HCT116 (cell line): ENCODE data around the gene NR2F2. TPM values are rescaled to one million over a fixed set of nuclear protein-coding genes. Genes with fewer than 3 reads are reported as not detected.

Experiments
- ATAC-seq: fragments of 200-7000 bp; cut with Tn5 transposase; 2 replicates; pipeline ENCODE4 v1.9.1; 2020; ENCODE audit warnings: mild to moderate bottlenecking, moderate library complexity
- BruUV-seq: library from RNA; stranded (reverse); fragments of 400-500 nt; replicated peaks from 2 replicates; lab custom pipeline; 2021; lab: Mats Ljungman, UMichigan
- CTCF ChIA-PET: fragments of 300-600 bp; sonication (Branson Sonifier 250); formaldehyde crosslinking; loops from one replicate; lab custom pipeline; 2021; ENCODE audit warnings: antibody characterized with exemption; lab: Charles Lee
- POLR2A ChIA-PET: fragments of 300-600, 350-600 bp; sonication (Branson Sonifier 250); formaldehyde crosslinking; loops from one replicate; lab custom pipeline; 2021; ENCODE audit warnings: antibody characterized with exemption; lab: Charles Lee
- RAD21 ChIA-PET, 2 experiments: fragments of 300-600 bp; sonication (Branson Sonifier 250); formaldehyde crosslinking; loops; one replicate each; lab custom pipeline; 2023; ENCODE audit warnings: low total read pairs in 2 of 2; ENCODE audit not compliant: uncharacterized antibody in 2 of 2, unreplicated experiment in 2 of 2, low non-redundant PET in 1 of 2; lab: Charles Lee
- DNase-seq: peaks from one replicate; pipeline ENCODE4 v3.0.0-alpha.2; 2010; ENCODE audit warnings: low read depth, low spot score
- H2AFZ ChIP-seq: fragments of 200-600 bp; shearing (Covaris generic), sonication (generic); 2 replicates; pipeline ENCODE4 v1.6.1; 2017; ENCODE audit warnings: low read depth, mixed run types, mixed read lengths, antibody characterized with exemption, low read length; ENCODE audit not compliant: poor library complexity, severe bottlenecking
- H3K27ac ChIP-seq: 2 replicates; pipeline ENCODE4 v1.5.1; 2012; ENCODE audit warnings: low read depth, low read length
- H3K27me3 ChIP-seq: fragments of 200-600 bp; sonication (generic); 2 replicates; pipeline ENCODE4 v1.6.1; 2016; ENCODE audit warnings: mixed run types, low read length, mixed read lengths; ENCODE audit not compliant: insufficient read depth
- H3K36me3 ChIP-seq, 2 experiments: fragments of 200-500 bp in 1 of 2; fragments of 200-600 bp in 1 of 2; sonication (Bioruptor generic) in 1 of 2; sonication (generic) in 1 of 2; 2 replicates each; pipeline versions ENCODE4 v1.5.1 to v1.6.1; 2014 to 2016; ENCODE audit warnings: low read length in 2 of 2, inconsistent platforms in 1 of 2, mixed read lengths in 1 of 2, mixed run types in 1 of 2; ENCODE audit not compliant: insufficient read depth in 2 of 2, control insufficient read depth in 1 of 2
- H3K4me1 ChIP-seq, 2 experiments: fragments of 200-600 bp in 1 of 2; sonication (generic) in 1 of 2; 2 replicates each; pipeline versions ENCODE4 v1.5.1 to v1.6.1; 2012 to 2017; ENCODE audit warnings: low read length in 2 of 2, inconsistent platforms in 1 of 2, mild to moderate bottlenecking in 1 of 2, mixed read lengths in 1 of 2, mixed run types in 1 of 2, moderate library complexity in 1 of 2; ENCODE audit not compliant: insufficient read depth in 2 of 2, control insufficient read depth in 1 of 2
- H3K4me2 ChIP-seq: fragments of 200-600 bp; sonication (generic); 2 replicates; pipeline ENCODE4 v1.6.1; 2017; ENCODE audit warnings: mixed run types, low read length, mixed read lengths
- H3K4me3 ChIP-seq, 2 experiments: fragments of 200-600 bp in 1 of 2; sonication (generic) in 1 of 2; replicated peaks in 1 of 2; 2 replicates each; pipeline ENCODE4 v1.5.1; 2011 to 2016; ENCODE audit warnings: low read length in 2 of 2, control low read depth in 1 of 2, low read depth in 1 of 2, mild to moderate bottlenecking in 1 of 2, mixed read lengths in 1 of 2, mixed run types in 1 of 2
- H3K79me2 ChIP-seq: fragments of 200-600 bp; sonication (generic); 2 replicates; pipeline ENCODE4 v1.6.1; 2017; ENCODE audit warnings: mild to moderate bottlenecking, mixed run types, low read length, moderate library complexity, mixed read lengths; ENCODE audit not compliant: insufficient read depth
- H3K9ac ChIP-seq: fragments of 200-600 bp; sonication (generic); 2 replicates; pipeline ENCODE4 v1.6.1; 2016; ENCODE audit warnings: low read length, mixed read lengths
- H3K9me2 ChIP-seq: fragments of 200-600 bp; sonication (generic), shearing (Covaris generic); 2 replicates; pipeline ENCODE4 v1.6.1; 2017; ENCODE audit warnings: mixed run types, mild to moderate bottlenecking, moderate library complexity; ENCODE audit not compliant: insufficient read depth
- H3K9me3 ChIP-seq, 2 experiments: fragments of 200-500 bp in 1 of 2; fragments of 200-600 bp in 1 of 2; sonication (Bioruptor generic) in 1 of 2; sonication (generic) in 1 of 2; 2 replicates each; pipeline ENCODE4 v1.6.1; 2014 to 2017; ENCODE audit warnings: low read length in 2 of 2, mixed read lengths in 2 of 2, inconsistent platforms in 1 of 2, low read depth in 1 of 2, mild to moderate bottlenecking in 1 of 2, mixed run types in 1 of 2, moderate library complexity in 1 of 2; ENCODE audit not compliant: control insufficient read depth in 1 of 2, insufficient read depth in 1 of 2
- H4K20me1 ChIP-seq: fragments of 200-600 bp; sonication (generic), shearing (Covaris generic); 2 replicates; pipeline ENCODE4 v1.6.1; 2017; ENCODE audit warnings: mixed run types, mild to moderate bottlenecking, moderate library complexity; ENCODE audit not compliant: insufficient read depth
- CEBPB ChIP-seq: IDR thresholded peaks from 2 replicates; pipeline ENCODE4 v1.6.1; 2012; ENCODE audit warnings: low read depth
- EGR1 ChIP-seq: IDR thresholded peaks from 2 replicates; pipeline ENCODE4 v1.6.1; 2012; ENCODE audit warnings: low read depth
- ELF1 ChIP-seq: IDR thresholded peaks from 2 replicates; pipeline ENCODE4 v1.6.1; 2012; ENCODE audit warnings: low read depth, borderline replicate concordance
- EZH2 ChIP-seq: fragments of 200-600 bp; sonication (generic); IDR thresholded peaks from 2 replicates; pipeline ENCODE4 v1.6.1; 2017; ENCODE audit warnings: antibody characterized with exemption, mixed run types
- EZH2phosphoT487 ChIP-seq: fragments of 200-600 bp; IDR thresholded peaks from 2 replicates; pipeline ENCODE4 v1.6.1; 2018; ENCODE audit warnings: antibody characterized with exemption, borderline replicate concordance
- FOSL1 ChIP-seq: IDR thresholded peaks from 2 replicates; pipeline ENCODE4 v1.6.1; 2012; ENCODE audit warnings: low read depth
- POLR2A ChIP-seq: IDR thresholded peaks from 2 replicates; pipeline ENCODE4 v1.7.0; 2011; ENCODE audit warnings: borderline replicate concordance; ENCODE audit not compliant: insufficient read depth, insufficient read length; ENCODE audit errors: extremely low read depth
- POLR2AphosphoS5 ChIP-seq: IDR thresholded peaks from 2 replicates; pipeline ENCODE4 v1.6.1; 2011; ENCODE audit warnings: mild to moderate bottlenecking, low read depth, low read length, moderate library complexity
- RAD21 ChIP-seq: IDR thresholded peaks from 2 replicates; pipeline ENCODE4 v1.6.1; 2012; ENCODE audit warnings: low read depth, mild to moderate bottlenecking
- SP1 ChIP-seq: IDR thresholded peaks from 2 replicates; pipeline ENCODE4 v1.6.1; 2012; ENCODE audit warnings: low read depth
- TCF7L2 ChIP-seq: IDR thresholded peaks from 2 replicates; pipeline ENCODE4 v1.7.0; 2011; ENCODE audit warnings: borderline replicate concordance, inconsistent platforms; ENCODE audit not compliant: insufficient read depth, insufficient read length; ENCODE audit errors: extremely low read depth
- YY1 ChIP-seq: IDR thresholded peaks from 2 replicates; pipeline ENCODE4 v1.6.1; 2011; ENCODE audit warnings: low read length, low read depth, moderate library complexity, mild to moderate bottlenecking; ENCODE audit not compliant: insufficient replicate concordance; ENCODE audit errors: extremely low read depth
- ZFX ChIP-seq: fragments of 450-650 bp; IDR thresholded peaks from 2 replicates; pipeline ENCODE4 v1.6.1; 2017
- ZNF274 ChIP-seq: fragments of 200-500 bp; sonication (Bioruptor generic); IDR thresholded peaks from 2 replicates; pipeline ENCODE4 v1.6.1; 2014; ENCODE audit warnings: mild to moderate bottlenecking, low read depth, low read length, inconsistent platforms
- intact Hi-C: fragments of 100-400 bp; cut with micrococcal nuclease; formaldehyde crosslinking; loops from 2 replicates; pipeline ENCODE4 v1.10.0; 2022
- total RNA-seq: library from RNA; stranded (reverse); gene quantifications from one replicate; pipeline ENCODE4 v1.2.1, GENCODE V29; 2021; ENCODE audit not compliant: unreplicated experiment
- TF ChIP-seq, protein P1 (sequence below): IDR thresholded peaks from 2 replicates; pipeline ENCODE4 v1.6.1; 2012
- TF ChIP-seq, protein P2 (sequence below): IDR thresholded peaks from 2 replicates; pipeline ENCODE4 v1.6.1; 2012
- TF ChIP-seq, protein P3 (sequence below): IDR thresholded peaks from 2 replicates; pipeline ENCODE4 v1.6.1; 2011; ENCODE audit warnings: mild to moderate bottlenecking, low read length, moderate library complexity; ENCODE audit not compliant: insufficient replicate concordance; ENCODE audit errors: extremely low read depth

Gene NR2F2
- total RNA-seq, 1 experiment from 2014 or later = 61.4 TPM

DNA sequence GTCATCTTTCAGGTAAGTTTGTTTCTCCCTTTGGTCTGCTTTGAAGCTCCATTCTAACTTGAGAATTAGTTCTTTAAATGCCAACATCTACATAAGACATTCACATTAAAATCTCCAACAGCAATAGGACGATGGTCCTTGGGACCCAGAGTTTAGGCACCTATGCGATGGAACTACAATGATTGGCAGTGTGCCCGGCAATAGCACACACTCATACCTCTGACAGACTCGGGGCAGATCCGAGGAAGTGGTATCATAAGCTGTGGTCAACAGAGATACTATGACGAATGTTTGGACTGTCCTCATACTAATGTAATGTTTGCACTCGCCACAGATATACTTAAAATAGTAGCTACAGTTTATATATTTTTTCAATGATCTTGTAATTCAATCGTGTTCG is 34.2 kb upstream of the NR2F2 start:
- H3K4me2 ChIP-seq = no peak overlapping the region
- peak; percentile 36; the same call in 1 of the 2 replicates for ATAC-seq
- intact Hi-C loops = no loop called here
- H3K27ac ChIP-seq = no peak overlapping the region
- ChIA-PET CTCF (no interaction called here), POLR2A (no interaction called here), RAD21 (no interaction called here)
- 0 out of 4 replicates have a peak, but pooled peaks cover 0 to 4% of the 10 kb centered on the region in 2 experiments for H3K9me3 ChIP-seq
- BruUV-seq = no TSS peak
- no peaks in the 10 kb centered on the region for H3K9me2 ChIP-seq
- no peaks in the 10 kb centered on the region for H3K27me3 ChIP-seq
- no peak overlapping the region for H2AFZ ChIP-seq
- TF ChIP-seq EGR1 = no peak
- TF ChIP-seq RAD21 = no peak
- TF ChIP-seq ZNF274 = no peak
- no peak for TF ChIP-seq SP1
- TF ChIP-seq ELF1 = no peak
- no peak for DNase-seq
- no peak overlapping the region for H3K4me3 ChIP-seq
- peaks cover 0 to 4% of the 10 kb centered on the region in 2 experiments; a peak in 1 of 4 replicates for H3K36me3 ChIP-seq
- no peaks in the 10 kb centered on the region for H3K79me2 ChIP-seq
- H3K4me1 ChIP-seq = peaks cover 0 to 7% of the 10 kb centered on the region in 2 experiments; a peak in 1 of 4 replicates
- no peak overlapping the region for H3K9ac ChIP-seq
- no peaks in the 10 kb centered on the region for H4K20me1 ChIP-seq

DNA sequence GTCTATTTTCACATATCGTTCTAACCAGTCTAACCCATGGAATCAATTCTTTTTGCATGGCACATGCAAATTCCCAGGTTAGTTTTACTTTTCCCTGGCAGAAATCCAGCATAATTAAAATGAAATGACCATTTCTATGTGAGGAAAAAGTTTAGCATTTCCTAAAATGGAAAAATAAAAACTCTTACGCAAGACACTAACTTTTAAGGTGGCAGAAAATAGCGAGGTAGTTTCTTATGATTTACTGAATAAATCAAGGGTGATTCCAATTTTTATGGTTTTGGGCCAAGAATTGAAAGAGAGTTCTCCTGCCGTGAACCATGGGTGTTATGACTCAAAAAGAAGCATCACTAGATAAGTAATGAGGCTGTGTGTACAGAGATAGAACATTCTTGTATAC is 32.7 kb upstream of the NR2F2 start:
- Histone ChIP-seq H2AFZ (no peak overlapping the region), H3K27ac (no peak overlapping the region), H3K36me3 (peaks cover 0 to 4% of the 10 kb centered on the region in 2 experiments; a peak in 1 of 4 replicates), H3K27me3 (no peaks in the 10 kb centered on the region), H3K9me3 (0 out of 4 replicates have a peak, but pooled peaks cover 0 to 4% of the 10 kb centered on the region in 2 experiments), H3K4me2 (no peak overlapping the region), H3K9ac (no peak overlapping the region), H3K79me2 (no peaks in the 10 kb centered on the region), H3K4me1 (peaks cover 0 to 7% of the 10 kb centered on the region in 2 experiments; a peak in 1 of 4 replicates), H3K9me2 (no peaks in the 10 kb centered on the region), H4K20me1 (no peaks in the 10 kb centered on the region), H3K4me3 (no peak overlapping the region)
- intact Hi-C loops = no loop called here
- CTCF ChIA-PET = no interaction called here
- RAD21 ChIA-PET = no interaction called here
- no TSS peak for BruUV-seq
- DNase-seq (no peak), ATAC-seq (no peak)
- TF ChIP-seq FOSL1 = no peak
- no peak for TF ChIP-seq ZNF274
- TF ChIP-seq ZFX = no peak
- no peak for TF ChIP-seq EGR1
- TF ChIP-seq YY1 = no peak
- no peak for TF ChIP-seq TCF7L2
- TF ChIP-seq SP1 = no peak
- no peak for TF ChIP-seq POLR2A
- TF ChIP-seq, protein P1, sequence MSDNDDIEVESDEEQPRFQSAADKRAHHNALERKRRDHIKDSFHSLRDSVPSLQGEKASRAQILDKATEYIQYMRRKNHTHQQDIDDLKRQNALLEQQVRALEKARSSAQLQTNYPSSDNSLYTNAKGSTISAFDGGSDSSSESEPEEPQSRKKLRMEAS = no peak
- TF ChIP-seq POLR2AphosphoS5 = no peak
- no peak for TF ChIP-seq CEBPB
- TF ChIP-seq EZH2 = no peak
- no peak for TF ChIP-seq EZH2phosphoT487
- TF ChIP-seq, protein P2, sequence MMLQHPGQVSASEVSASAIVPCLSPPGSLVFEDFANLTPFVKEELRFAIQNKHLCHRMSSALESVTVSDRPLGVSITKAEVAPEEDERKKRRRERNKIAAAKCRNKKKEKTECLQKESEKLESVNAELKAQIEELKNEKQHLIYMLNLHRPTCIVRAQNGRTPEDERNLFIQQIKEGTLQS = no peak
- TF ChIP-seq, protein P3, sequence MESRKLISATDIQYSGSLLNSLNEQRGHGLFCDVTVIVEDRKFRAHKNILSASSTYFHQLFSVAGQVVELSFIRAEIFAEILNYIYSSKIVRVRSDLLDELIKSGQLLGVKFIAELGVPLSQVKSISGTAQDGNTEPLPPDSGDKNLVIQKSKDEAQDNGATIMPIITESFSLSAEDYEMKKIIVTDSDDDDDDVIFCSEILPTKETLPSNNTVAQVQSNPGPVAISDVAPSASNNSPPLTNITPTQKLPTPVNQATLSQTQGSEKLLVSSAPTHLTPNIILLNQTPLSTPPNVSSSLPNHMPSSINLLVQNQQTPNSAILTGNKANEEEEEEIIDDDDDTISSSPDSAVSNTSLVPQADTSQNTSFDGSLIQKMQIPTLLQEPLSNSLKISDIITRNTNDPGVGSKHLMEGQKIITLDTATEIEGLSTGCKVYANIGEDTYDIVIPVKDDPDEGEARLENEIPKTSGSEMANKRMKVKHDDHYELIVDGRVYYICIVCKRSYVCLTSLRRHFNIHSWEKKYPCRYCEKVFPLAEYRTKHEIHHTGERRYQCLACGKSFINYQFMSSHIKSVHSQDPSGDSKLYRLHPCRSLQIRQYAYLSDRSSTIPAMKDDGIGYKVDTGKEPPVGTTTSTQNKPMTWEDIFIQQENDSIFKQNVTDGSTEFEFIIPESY = no peak
- POLR2A ChIA-PET = no interaction called here
